DMS153 treated with DMSO at 0.1 percent for 48 hours (cell line): Measurements from ENCODE around the gene OR10D3.
"Not testable (repeated sequence)": the region's sequence is repeated elsewhere in the genome, so short reads cannot be mapped to it uniquely, and the experiment has no call there.

Experiments
- DNase-seq: peaks from one replicate; lab custom pipeline; 2025; ENCODE audit not compliant: unreplicated experiment; lab: John Stamatoyannopoulos, UW

Gene OR10D3

GRCh38 chr11:124194293-124195188 is 11.4 kb downstream of the OR10D3 start:
- no peak for DNase-seq

GRCh38 chr11:124195189-124195734 is 12.1 kb downstream of the OR10D3 start:
- no peak for DNase-seq

- DNase-seq: no peak
These were observed 14.9 kb downstream of the OR10D3 start for GRCh38 chr11:124197999-124198398.

- no peak for DNase-seq
These were observed 15.8 kb downstream of the OR10D3 start for GRCh38 chr11:124198897-124199296.

GRCh38 chr11:124199702-124200101 is 16.6 kb downstream of the OR10D3 start:
- DNase-seq: no peak

- no peak for DNase-seq
These were observed 17.5 kb downstream of the OR10D3 start for GRCh38 chr11:124200671-124201070.

GRCh38 chr11:124202951-124203350 is 19.8 kb downstream of the OR10D3 start:
- DNase-seq: no peak

- no peak for DNase-seq
These were observed 20.9 kb downstream of the OR10D3 start for GRCh38 chr11:124204008-124204407.

GRCh38 chr11:124207102-124207792 is 24.1 kb downstream of the OR10D3 start:
- DNase-seq: no peak

- no peak for DNase-seq
These were observed 26.7 kb downstream of the OR10D3 start for GRCh38 chr11:124209824-124210357.

GRCh38 chr11:124210421-124210820 is 27.3 kb downstream of the OR10D3 start:
- DNase-seq: no peak

- no peak for DNase-seq
These were observed 28.2 kb downstream of the OR10D3 start for GRCh38 chr11:124211321-124211720.

GRCh38 chr11:124214027-124214426 is 30.9 kb downstream of the OR10D3 start:
- DNase-seq: no peak

- no peak for DNase-seq
These were observed 36.0 kb downstream of the OR10D3 start for GRCh38 chr11:124219126-124219525.

- no peak for DNase-seq
These were observed 39.3 kb downstream of the OR10D3 start for GRCh38 chr11:124222407-124222806.

GRCh38 chr11:124224618-124225423 is 41.7 kb downstream of the OR10D3 start:
- not testable (repeated sequence) for DNase-seq

GRCh38 chr11:124225471-124225870 is 42.3 kb downstream of the OR10D3 start:
- DNase-seq: no peak

GRCh38 chr11:124233376-124233775 is 50.2 kb downstream of the OR10D3 start:
- DNase-seq: no peak
